HL-60 (cell line): ENCODE results near the gene MSI2.

Experiments
- POLR2AphosphoS5 ChIP-seq: IDR thresholded peaks from 2 replicates; pipeline ENCODE4 v1.6.1; 2012; ENCODE audit warnings: low read depth
- TF ChIP-seq, protein P1 (sequence below): IDR thresholded peaks from one replicate; pipeline ENCODE4 v1.5.1; 2011; ENCODE audit warnings: low read length, control low read depth, inconsistent platforms; ENCODE audit not compliant: insufficient read depth

- TF ChIP-seq POLR2AphosphoS5: no peak
- TF ChIP-seq, protein P1, sequence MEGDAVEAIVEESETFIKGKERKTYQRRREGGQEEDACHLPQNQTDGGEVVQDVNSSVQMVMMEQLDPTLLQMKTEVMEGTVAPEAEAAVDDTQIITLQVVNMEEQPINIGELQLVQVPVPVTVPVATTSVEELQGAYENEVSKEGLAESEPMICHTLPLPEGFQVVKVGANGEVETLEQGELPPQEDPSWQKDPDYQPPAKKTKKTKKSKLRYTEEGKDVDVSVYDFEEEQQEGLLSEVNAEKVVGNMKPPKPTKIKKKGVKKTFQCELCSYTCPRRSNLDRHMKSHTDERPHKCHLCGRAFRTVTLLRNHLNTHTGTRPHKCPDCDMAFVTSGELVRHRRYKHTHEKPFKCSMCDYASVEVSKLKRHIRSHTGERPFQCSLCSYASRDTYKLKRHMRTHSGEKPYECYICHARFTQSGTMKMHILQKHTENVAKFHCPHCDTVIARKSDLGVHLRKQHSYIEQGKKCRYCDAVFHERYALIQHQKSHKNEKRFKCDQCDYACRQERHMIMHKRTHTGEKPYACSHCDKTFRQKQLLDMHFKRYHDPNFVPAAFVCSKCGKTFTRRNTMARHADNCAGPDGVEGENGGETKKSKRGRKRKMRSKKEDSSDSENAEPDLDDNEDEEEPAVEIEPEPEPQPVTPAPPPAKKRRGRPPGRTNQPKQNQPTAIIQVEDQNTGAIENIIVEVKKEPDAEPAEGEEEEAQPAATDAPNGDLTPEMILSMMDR: no peak
These were observed 200.3 kb downstream of the MSI2 start for GRCh38 chr17:57456622-57457021.
